Measurements from ENCODE around the gene TMA7. TPM values are rescaled to one million over a fixed set of nuclear protein-coding genes. Genes with fewer than 3 reads are reported as not detected.

TMA7 gene
- total and polyA plus RNA-seq, 9 of the 15 experiments (the other 6 are each of a cell fraction or from before 2014, with no cell fraction given) = 209 to 1,003 (median 486) TPM

- TF ChIP-seq E2F4 (CRISPR knock-in tag; IDR thresholded peaks at IDR 0.05; ENCODE audit: low read depth) (no peak), ARID2 (IDR thresholded peaks at IDR 0.05) (no peak), ZNF644 (tag; IDR thresholded peaks at IDR 0.05; ENCODE audit: low read depth) (no peak), CGGBP1 (CRISPR knock-in tag; IDR thresholded peaks at IDR 0.05) (no peak), ZNF592 (IDR thresholded peaks at IDR 0.05) (peak; percentile 62), STAT6 (CRISPR knock-in tag; IDR thresholded peaks at IDR 0.05) (no peak), ZNF140 (CRISPR knock-in tag; IDR thresholded peaks at IDR 0.05) (no peak), POLR2H (tag; IDR thresholded peaks at IDR 0.05; ENCODE audit: low read depth) (no peak), BRD4 (IDR thresholded peaks at IDR 0.05) (no peak), MIER1 (IDR thresholded peaks at IDR 0.05; ENCODE audit: low read depth) (no peak), SMAD1 (IDR thresholded peaks at IDR 0.05; ENCODE audit: low read depth, low read length, partially characterized antibody) (no peak), HOMEZ (CRISPR knock-in tag; IDR thresholded peaks at IDR 0.05) (no peak), ILF3 (IDR thresholded peaks at IDR 0.05; ENCODE audit: borderline replicate concordance) (no peak), NBN (IDR thresholded peaks at IDR 0.05; ENCODE audit: low read depth) (no peak), HMBOX1 (IDR thresholded peaks at IDR 0.05) (no peak)
Observed at GRCh38 chr3:48465531-48466378, 25.7 kb downstream of the TMA7 start (continued).

Measured in K562 (cell line).